Measurements from ENCODE around the gene GAGE10.
"Not testable (repeated sequence)": the region's sequence is repeated elsewhere in the genome, so short reads cannot be mapped to it uniquely, and the experiment has no call there.

GAGE10 gene

GRCh38 chrX:49323735-49324134, 20.3 kb downstream of the GAGE10 start:
- DNase-seq (ENCODE audit: low read depth): not testable (repeated sequence)

- DNase-seq (ENCODE audit: low read depth): not testable (repeated sequence)
These were observed 27.0 kb downstream of the GAGE10 start for GRCh38 chrX:49330421-49330820.

- DNase-seq (ENCODE audit: low read depth): not testable (repeated sequence)
These were observed 27.8 kb downstream of the GAGE10 start, which contains the start of gene GAGE13 for GRCh38 chrX:49331282-49331681. GAGE13 (plus strand) TSS chrX:49331582; CDS start chrX:49332738, 1,156 bp downstream.

- DNase-seq (ENCODE audit: low read depth): not testable (repeated sequence)
These were observed 28.4 kb downstream of the GAGE10 start for GRCh38 chrX:49331841-49332240.

- DNase-seq (ENCODE audit: low read depth): not testable (repeated sequence)
These were observed 38.0 kb downstream of the GAGE10 start for GRCh38 chrX:49341449-49341848.

- not testable (repeated sequence) for DNase-seq (ENCODE audit: low read depth)
These were observed 41.2 kb downstream of the GAGE10 start for GRCh38 chrX:49344496-49345175.

GRCh38 chrX:49345402-49345801, 42.0 kb downstream of the GAGE10 start:
- not testable (repeated sequence) for DNase-seq (ENCODE audit: low read depth)

GRCh38 chrX:49346150-49346549, 42.7 kb downstream of the GAGE10 start:
- DNase-seq (ENCODE audit: low read depth): not testable (repeated sequence)

Data from GM04504 (cell line).